ENCODE results near the gene GARIN3.
A peak's percentile ranks its signal among the peaks of the same experiment; 100 is the strongest.

GRCh38 chr5:157143127-157143971, 22.7 kb downstream of the GARIN3 start:
- TF ChIP-seq MAX (IDR thresholded peaks at IDR 0.05; ENCODE audit: low read depth) (peak; percentile 42; the same call in 1 of the 2 replicates), RAD21 (IDR thresholded peaks at IDR 0.05; ENCODE audit: low read length) (no peak), CTCF (IDR thresholded peaks at IDR 0.05) (no peak), EZH2phosphoT487 (IDR thresholded peaks at IDR 0.05; ENCODE audit: borderline replicate concordance, low read depth) (no peak), EP300 (IDR thresholded peaks at IDR 0.05; ENCODE audit: borderline replicate concordance in 1 of 2, low read depth in 1 of 2, low read length in 1 of 2) (peak in 1 of 2 experiments; percentile 56; a peak in 1 of 4 replicates), POLR2AphosphoS5 (IDR thresholded peaks at IDR 0.05; ENCODE audit: low read depth, low read length) (no peak), USF1 (IDR thresholded peaks at IDR 0.05; ENCODE audit: borderline replicate concordance, low read depth) (no peak)
